Measurements from ENCODE around the gene CETN1. TPM values are rescaled to one million over a fixed set of nuclear protein-coding genes. Genes with fewer than 3 reads are reported as not detected.

The CETN1 gene
- not detected for total RNA-seq
- polyA plus RNA-seq: not detected
- long read RNA-seq, donor 1: 0 reads
- long read RNA-seq, donor 2: 0 reads

GRCh38 chr18:580154-580553, at the start of gene CETN1:
TSS of gene CETN1 (plus strand) at chr18:580380. CDS start at chr18:580409, 29 bp downstream.
- intact Hi-C loops (cut with DNase I): no loop called here
- DNase-seq: no peak
- TF ChIP-seq CTCF (IDR thresholded peaks at IDR 0.05): no peak
- Histone ChIP-seq H3K9me3 (no peaks in the 10 kb centered on the region), H3K4me1 (no peaks in the 10 kb centered on the region), H3K27ac (no peak within 1 kb of the TSS), H3K27me3 (ENCODE audit: insufficient read depth in 3 of 3, low read length in 2 of 3) (no peaks in the 10 kb centered on the region), H3K36me3 (ENCODE audit: insufficient read depth in 1 of 2, low read depth in 1 of 2) (no peaks in the 10 kb centered on the region), H3K4me3 (no peak within 1 kb of the TSS)
- ATAC-seq: no peak
- WGBS, 3 donors: 91 to 93% (median 93%) methylated on average over 38 of the region's 38 CpGs

GRCh38 chr18:532018-532417, 48.2 kb upstream of the CETN1 start:
- intact Hi-C loops (cut with DNase I): no loop called here
- DNase-seq: no peak
- WGBS, 3 donors: 66 to 75% (median 73%) methylated on average over 4 of the region's 4 CpGs
- no peak for ATAC-seq
- no peaks in the 10 kb centered on the region for H3K9me3 ChIP-seq
- H3K4me1 ChIP-seq: no peaks in the 10 kb centered on the region
- no peak overlapping the region for H3K4me3 ChIP-seq
- H3K27me3 ChIP-seq (ENCODE audit: insufficient read depth in 3 of 3, low read length in 2 of 3): no peaks in the 10 kb centered on the region
- H3K27ac ChIP-seq: no peak overlapping the region
- no peak for TF ChIP-seq CTCF (IDR thresholded peaks at IDR 0.05)
- no peaks in the 10 kb centered on the region for H3K36me3 ChIP-seq (ENCODE audit: insufficient read depth in 1 of 2, low read depth in 1 of 2)

- TF ChIP-seq CTCF (IDR thresholded peaks at IDR 0.05): no peak
- H3K4me1 ChIP-seq: no peaks in the 10 kb centered on the region
- intact Hi-C loops (cut with DNase I): no loop called here
- no peak overlapping the region for H3K27ac ChIP-seq
- no peaks in the 10 kb centered on the region for H3K36me3 ChIP-seq (ENCODE audit: insufficient read depth in 1 of 2, low read depth in 1 of 2)
- H3K4me3 ChIP-seq: no peak overlapping the region
- no peaks in the 10 kb centered on the region for H3K9me3 ChIP-seq
- ATAC-seq: no peak
- H3K27me3 ChIP-seq (ENCODE audit: insufficient read depth in 3 of 3, low read length in 2 of 3): no peaks in the 10 kb centered on the region
- DNase-seq: no peak
Observed at GRCh38 chr18:532632-533031, 47.5 kb upstream of the CETN1 start.

- 79 to 83% (median 80%) methylated on average over 6 of the region's 6 CpGs for WGBS, 3 donors
- H3K27me3 ChIP-seq (ENCODE audit: insufficient read depth in 3 of 3, low read length in 2 of 3): no peaks in the 10 kb centered on the region
Observed at GRCh38 chr18:533995-534601, 46.1 kb upstream of the CETN1 start.

More at GRCh38 chr18:533995-534601, 46.1 kb upstream of the CETN1 start:
- Histone ChIP-seq H3K36me3 (ENCODE audit: insufficient read depth in 1 of 2, low read depth in 1 of 2) (no peaks in the 10 kb centered on the region), H3K4me3 (no peak overlapping the region), H3K4me1 (no peaks in the 10 kb centered on the region), H3K9me3 (no peaks in the 10 kb centered on the region), H3K27ac (no peak overlapping the region)
- no peak for TF ChIP-seq CTCF (IDR thresholded peaks at IDR 0.05)
- no peak for ATAC-seq
- no peak for DNase-seq
- intact Hi-C loops (cut with DNase I): no loop called here

All from psoas muscle (tissue), 8 donors.